HEK293 (cell line): ENCODE results near the gene QRICH1.

Experiments used
- GLI4 ChIP-seq: fragments of 450-650 bp; formaldehyde crosslinking; IDR thresholded peaks from 2 replicates; pipeline ENCODE4 v1.5.1; 2016; ENCODE audit warnings: missing biosample characterization, missing genetic modification characterization
- HOXA7 ChIP-seq: sonication (generic); formaldehyde crosslinking; IDR thresholded peaks from 2 replicates; pipeline ENCODE4 v1.8.1; 2022; ENCODE audit warnings: missing genetic modification reagents, borderline replicate concordance
- TF ChIP-seq, protein P1 (sequence below): fragments of 450-650 bp; formaldehyde crosslinking; IDR thresholded peaks from 2 replicates; pipeline ENCODE4 v1.5.1; 2016; ENCODE audit warnings: missing biosample characterization, missing genetic modification characterization
- TF ChIP-seq, protein P2 (sequence below): fragments of 450-650 bp; formaldehyde crosslinking; IDR thresholded peaks from 2 replicates; pipeline ENCODE4 v1.5.1; 2016; ENCODE audit warnings: missing biosample characterization, missing genetic modification characterization

- TF ChIP-seq, protein P1, sequence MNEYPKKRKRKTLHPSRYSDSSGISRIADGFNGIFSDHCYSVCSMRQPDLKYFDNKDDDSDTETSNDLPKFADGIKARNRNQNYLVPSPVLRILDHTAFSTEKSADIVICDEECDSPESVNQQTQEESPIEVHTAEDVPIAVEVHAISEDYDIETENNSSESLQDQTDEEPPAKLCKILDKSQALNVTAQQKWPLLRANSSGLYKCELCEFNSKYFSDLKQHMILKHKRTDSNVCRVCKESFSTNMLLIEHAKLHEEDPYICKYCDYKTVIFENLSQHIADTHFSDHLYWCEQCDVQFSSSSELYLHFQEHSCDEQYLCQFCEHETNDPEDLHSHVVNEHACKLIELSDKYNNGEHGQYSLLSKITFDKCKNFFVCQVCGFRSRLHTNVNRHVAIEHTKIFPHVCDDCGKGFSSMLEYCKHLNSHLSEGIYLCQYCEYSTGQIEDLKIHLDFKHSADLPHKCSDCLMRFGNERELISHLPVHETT (tag by site-specific recombination), result no peak
- no peak for TF ChIP-seq GLI4 (tag by site-specific recombination)
- TF ChIP-seq, protein P2, sequence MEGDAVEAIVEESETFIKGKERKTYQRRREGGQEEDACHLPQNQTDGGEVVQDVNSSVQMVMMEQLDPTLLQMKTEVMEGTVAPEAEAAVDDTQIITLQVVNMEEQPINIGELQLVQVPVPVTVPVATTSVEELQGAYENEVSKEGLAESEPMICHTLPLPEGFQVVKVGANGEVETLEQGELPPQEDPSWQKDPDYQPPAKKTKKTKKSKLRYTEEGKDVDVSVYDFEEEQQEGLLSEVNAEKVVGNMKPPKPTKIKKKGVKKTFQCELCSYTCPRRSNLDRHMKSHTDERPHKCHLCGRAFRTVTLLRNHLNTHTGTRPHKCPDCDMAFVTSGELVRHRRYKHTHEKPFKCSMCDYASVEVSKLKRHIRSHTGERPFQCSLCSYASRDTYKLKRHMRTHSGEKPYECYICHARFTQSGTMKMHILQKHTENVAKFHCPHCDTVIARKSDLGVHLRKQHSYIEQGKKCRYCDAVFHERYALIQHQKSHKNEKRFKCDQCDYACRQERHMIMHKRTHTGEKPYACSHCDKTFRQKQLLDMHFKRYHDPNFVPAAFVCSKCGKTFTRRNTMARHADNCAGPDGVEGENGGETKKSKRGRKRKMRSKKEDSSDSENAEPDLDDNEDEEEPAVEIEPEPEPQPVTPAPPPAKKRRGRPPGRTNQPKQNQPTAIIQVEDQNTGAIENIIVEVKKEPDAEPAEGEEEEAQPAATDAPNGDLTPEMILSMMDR, result no peak
- TF ChIP-seq HOXA7, result no peak
Measured at GRCh38 chr3:49108346-49108745, 14.5 kb upstream of the QRICH1 start.
